PC-3 (cell line): ENCODE results near the gene B3GAT1. TPM values are rescaled to one million over a fixed set of nuclear protein-coding genes. Genes with fewer than 3 reads are reported as not detected.

Source experiments
- ATAC-seq: fragments of 200-7000 bp; cut with Tn5 transposase; 2 replicates; pipeline ENCODE4 v1.9.1; 2020; ENCODE audit warnings: mild to moderate bottlenecking, moderate library complexity
- BruUV-seq: library from RNA; stranded (reverse); fragments of 400-500 nt; replicated peaks from 2 replicates; lab custom pipeline; 2021; lab: Mats Ljungman, UMichigan
- CTCF ChIA-PET: fragments of 300-600 bp; sonication (Branson Sonifier 250); formaldehyde crosslinking; loops from one replicate; lab custom pipeline; 2022; ENCODE audit warnings: antibody characterized with exemption; lab: Charles Lee
- POLR2A ChIA-PET: fragments of 300-600 bp; sonication (Branson Sonifier 250); formaldehyde crosslinking; loops from one replicate; lab custom pipeline; 2022; ENCODE audit warnings: antibody characterized with exemption; ENCODE audit not compliant: unreplicated experiment; lab: Charles Lee
- DNase-seq: peaks from one replicate; pipeline ENCODE4 v3.0.0-alpha.2; 2015
- H2AFZ ChIP-seq: fragments of 300-600 bp; sonication (generic); 2 replicates; pipeline ENCODE4 v1.6.0; 2016; ENCODE audit warnings: antibody characterized with exemption, low read length
- H3F3A ChIP-seq: fragments of 300-600 bp; sonication (generic); one replicate; pipeline ENCODE4 v1.6.0; 2017; ENCODE audit warnings: antibody characterized with exemption, low read length, control low read depth, mild to moderate bottlenecking; ENCODE audit not compliant: unreplicated experiment
- H3K27ac ChIP-seq: fragments of 300-600 bp; sonication (generic); 2 replicates; pipeline ENCODE4 v1.5.1; 2016; ENCODE audit warnings: mild to moderate bottlenecking, low read length
- H3K27me3 ChIP-seq: fragments of 300-600 bp; sonication (generic); 2 replicates; pipeline ENCODE4 v1.6.1; 2016; ENCODE audit warnings: low read length, mixed read lengths
- H3K36me3 ChIP-seq: fragments of 300-600 bp; sonication (generic); 2 replicates; pipeline ENCODE4 v1.6.1; 2016; ENCODE audit warnings: low read depth, mixed run types, low read length, mixed read lengths
- H3K4me1 ChIP-seq: fragments of 300-600 bp; sonication (generic); 2 replicates; pipeline ENCODE4 v1.5.1; 2016; ENCODE audit warnings: low read length; ENCODE audit not compliant: insufficient read depth
- H3K4me2 ChIP-seq: fragments of 300-600 bp; sonication (generic); 2 replicates; pipeline ENCODE4 v1.6.0; 2016; ENCODE audit warnings: low read length
- H3K4me3 ChIP-seq: fragments of 300-600 bp; sonication (generic); 2 replicates; pipeline ENCODE4 v1.5.1; 2016; ENCODE audit warnings: mild to moderate bottlenecking, low read length, mixed read lengths
- H3K79me2 ChIP-seq: fragments of 300-600 bp; sonication (generic); 2 replicates; pipeline ENCODE4 v1.6.1; 2017; ENCODE audit warnings: low read length, mixed read lengths
- H3K9ac ChIP-seq: fragments of 300-600 bp; sonication (generic); 2 replicates; pipeline ENCODE4 v1.6.0; 2016; ENCODE audit warnings: mild to moderate bottlenecking, low read length
- H3K9me2 ChIP-seq: fragments of 300-600 bp; sonication (generic); replicated peaks from 2 replicates; pipeline ENCODE4 v1.6.1; 2016; ENCODE audit warnings: mixed run types, low read length, mixed read lengths
- H3K9me3 ChIP-seq: fragments of 300-600 bp; sonication (generic); 2 replicates; pipeline ENCODE4 v1.6.1; 2016; ENCODE audit warnings: low read length, mixed read lengths
- H4K20me1 ChIP-seq: fragments of 300-600 bp; sonication (generic); 2 replicates; pipeline ENCODE4 v1.6.1; 2016; ENCODE audit warnings: low read length, mixed read lengths
- CTCF ChIP-seq: fragments of 300-600 bp; sonication (generic); conservative IDR thresholded peaks from 2 replicates; pipeline ENCODE4 v1.5.1; 2017; ENCODE audit warnings: antibody characterized with exemption, low read depth, mild to moderate bottlenecking, low read length
- EZH2 ChIP-seq: fragments of 300-600 bp; sonication (generic); IDR thresholded peaks from one replicate; pipeline ENCODE4 v1.6.1; 2017; ENCODE audit warnings: antibody characterized with exemption, mild to moderate bottlenecking, low read length; ENCODE audit not compliant: unreplicated experiment
- EZH2phosphoT487 ChIP-seq: fragments of 300-600 bp; sonication (generic); IDR thresholded peaks from 2 replicates; pipeline ENCODE4 v1.6.1; 2018; ENCODE audit warnings: mild to moderate bottlenecking, antibody characterized with exemption, low read length, borderline replicate concordance
- intact Hi-C: fragments of 100-400 bp; cut with micrococcal nuclease; formaldehyde crosslinking; loops from 2 replicates; pipeline ENCODE4 v1.9.0; 2023
- total RNA-seq: library from RNA; depleted of rRNA; stranded (reverse); fragments of >200 nt; gene quantifications from 2 replicates; pipeline ENCODE4 v1.2.3, GENCODE V29; 2014

Gene B3GAT1
- total RNA-seq, 1 experiment from 2014 or later: not detected

GRCh38 chr11:134410766-134411165 lies 1.3 kb downstream of the B3GAT1 start:
- ChIA-PET POLR2A (no interaction called here), CTCF (no interaction called here)
- no peaks in the 10 kb centered on the region for H3K4me1 ChIP-seq
- no peak for ATAC-seq
- H3K27ac ChIP-seq: no peak overlapping the region
- no peaks in the 10 kb centered on the region for H4K20me1 ChIP-seq
- H3K9me2 ChIP-seq: no peaks in the 10 kb centered on the region
- no peaks in the 10 kb centered on the region for H3F3A ChIP-seq
- H2AFZ ChIP-seq: no peak overlapping the region
- no peak for DNase-seq
- no peak overlapping the region for H3K9ac ChIP-seq
- H3K36me3 ChIP-seq: no peaks in the 10 kb centered on the region
- H3K4me3 ChIP-seq: no peak overlapping the region
- intact Hi-C loops: no loop called here
- H3K79me2 ChIP-seq: no peaks in the 10 kb centered on the region
- H3K9me3 ChIP-seq: no peaks in the 10 kb centered on the region
- peaks cover 71% of the 10 kb centered on the region for H3K27me3 ChIP-seq
- TF ChIP-seq EZH2phosphoT487: no peak
- TF ChIP-seq CTCF: no peak
- no peak for TF ChIP-seq EZH2
- H3K4me2 ChIP-seq: no peak overlapping the region
- BruUV-seq: no TSS peak

GRCh38 chr11:134409552-134410429 lies 2.3 kb downstream of the B3GAT1 start:
- DNase-seq (no peak), ATAC-seq (no peak)
- no TSS peak for BruUV-seq
- Histone ChIP-seq H3K9ac (no peak overlapping the region), H3F3A (no peaks in the 10 kb centered on the region), H3K4me2 (no peak overlapping the region), H3K27ac (no peak overlapping the region), H4K20me1 (no peaks in the 10 kb centered on the region), H3K79me2 (no peaks in the 10 kb centered on the region), H3K9me3 (no peaks in the 10 kb centered on the region), H3K36me3 (no peaks in the 10 kb centered on the region), H3K9me2 (no peaks in the 10 kb centered on the region), H3K4me3 (no peak overlapping the region), H3K4me1 (no peaks in the 10 kb centered on the region), H3K27me3 (peaks cover 70% of the 10 kb centered on the region), H2AFZ (no peak overlapping the region)
- ChIA-PET POLR2A (no interaction called here), CTCF (no interaction called here)
- intact Hi-C loops: no loop called here
- TF ChIP-seq EZH2 (no peak), CTCF (no peak), EZH2phosphoT487 (no peak)

- intact Hi-C loops: no loop called here
- no TSS peak for BruUV-seq
- POLR2A ChIA-PET: no interaction called here
Observed at GRCh38 chr11:134407923-134408322, 4.1 kb downstream of the B3GAT1 start.

More at GRCh38 chr11:134407923-134408322, 4.1 kb downstream of the B3GAT1 start:
- Histone ChIP-seq H3K4me1 (no peaks in the 10 kb centered on the region), H3K27ac (no peak overlapping the region), H3K27me3 (peaks cover 59% of the 10 kb centered on the region), H3F3A (no peaks in the 10 kb centered on the region), H3K9me3 (no peaks in the 10 kb centered on the region), H3K9ac (no peak overlapping the region), H3K4me3 (no peak overlapping the region), H3K79me2 (no peaks in the 10 kb centered on the region), H4K20me1 (no peaks in the 10 kb centered on the region), H2AFZ (no peak overlapping the region), H3K9me2 (no peaks in the 10 kb centered on the region), H3K36me3 (no peaks in the 10 kb centered on the region), H3K4me2 (no peak overlapping the region)
- CTCF ChIA-PET: no interaction called here
- TF ChIP-seq CTCF (no peak), EZH2 (no peak), EZH2phosphoT487 (no peak)
- ATAC-seq: no peak
- no peak for DNase-seq
